HL-60 (cell line): ENCODE measurements around the gene CATSPERE.

ENCODE experiments used
- GABPA ChIP-seq: IDR thresholded peaks from 2 replicates; pipeline ENCODE4 v1.6.1; 2012; ENCODE audit warnings: low read depth
- POLR2AphosphoS5 ChIP-seq: IDR thresholded peaks from 2 replicates; pipeline ENCODE4 v1.6.1; 2012; ENCODE audit warnings: low read depth
- SPI1 ChIP-seq: IDR thresholded peaks from 2 replicates; pipeline ENCODE4 v1.6.1; 2012; ENCODE audit warnings: low read depth, mild to moderate bottlenecking, borderline replicate concordance
- TF ChIP-seq, protein P1 (sequence below): IDR thresholded peaks from 2 replicates; pipeline ENCODE4 v1.6.1; 2012; ENCODE audit warnings: low read depth; ENCODE audit not compliant: insufficient replicate concordance
- TF ChIP-seq, protein P2 (sequence below): IDR thresholded peaks from one replicate; pipeline ENCODE4 v1.5.1; 2011; ENCODE audit warnings: low read length, control low read depth, inconsistent platforms; ENCODE audit not compliant: insufficient read depth

- TF ChIP-seq POLR2AphosphoS5 (no peak), GABPA (no peak), SPI1 (no peak)
- TF ChIP-seq, protein P1, sequence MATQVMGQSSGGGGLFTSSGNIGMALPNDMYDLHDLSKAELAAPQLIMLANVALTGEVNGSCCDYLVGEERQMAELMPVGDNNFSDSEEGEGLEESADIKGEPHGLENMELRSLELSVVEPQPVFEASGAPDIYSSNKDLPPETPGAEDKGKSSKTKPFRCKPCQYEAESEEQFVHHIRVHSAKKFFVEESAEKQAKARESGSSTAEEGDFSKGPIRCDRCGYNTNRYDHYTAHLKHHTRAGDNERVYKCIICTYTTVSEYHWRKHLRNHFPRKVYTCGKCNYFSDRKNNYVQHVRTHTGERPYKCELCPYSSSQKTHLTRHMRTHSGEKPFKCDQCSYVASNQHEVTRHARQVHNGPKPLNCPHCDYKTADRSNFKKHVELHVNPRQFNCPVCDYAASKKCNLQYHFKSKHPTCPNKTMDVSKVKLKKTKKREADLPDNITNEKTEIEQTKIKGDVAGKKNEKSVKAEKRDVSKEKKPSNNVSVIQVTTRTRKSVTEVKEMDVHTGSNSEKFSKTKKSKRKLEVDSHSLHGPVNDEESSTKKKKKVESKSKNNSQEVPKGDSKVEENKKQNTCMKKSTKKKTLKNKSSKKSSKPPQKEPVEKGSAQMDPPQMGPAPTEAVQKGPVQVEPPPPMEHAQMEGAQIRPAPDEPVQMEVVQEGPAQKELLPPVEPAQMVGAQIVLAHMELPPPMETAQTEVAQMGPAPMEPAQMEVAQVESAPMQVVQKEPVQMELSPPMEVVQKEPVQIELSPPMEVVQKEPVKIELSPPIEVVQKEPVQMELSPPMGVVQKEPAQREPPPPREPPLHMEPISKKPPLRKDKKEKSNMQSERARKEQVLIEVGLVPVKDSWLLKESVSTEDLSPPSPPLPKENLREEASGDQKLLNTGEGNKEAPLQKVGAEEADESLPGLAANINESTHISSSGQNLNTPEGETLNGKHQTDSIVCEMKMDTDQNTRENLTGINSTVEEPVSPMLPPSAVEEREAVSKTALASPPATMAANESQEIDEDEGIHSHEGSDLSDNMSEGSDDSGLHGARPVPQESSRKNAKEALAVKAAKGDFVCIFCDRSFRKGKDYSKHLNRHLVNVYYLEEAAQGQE = no peak
- TF ChIP-seq, protein P2, sequence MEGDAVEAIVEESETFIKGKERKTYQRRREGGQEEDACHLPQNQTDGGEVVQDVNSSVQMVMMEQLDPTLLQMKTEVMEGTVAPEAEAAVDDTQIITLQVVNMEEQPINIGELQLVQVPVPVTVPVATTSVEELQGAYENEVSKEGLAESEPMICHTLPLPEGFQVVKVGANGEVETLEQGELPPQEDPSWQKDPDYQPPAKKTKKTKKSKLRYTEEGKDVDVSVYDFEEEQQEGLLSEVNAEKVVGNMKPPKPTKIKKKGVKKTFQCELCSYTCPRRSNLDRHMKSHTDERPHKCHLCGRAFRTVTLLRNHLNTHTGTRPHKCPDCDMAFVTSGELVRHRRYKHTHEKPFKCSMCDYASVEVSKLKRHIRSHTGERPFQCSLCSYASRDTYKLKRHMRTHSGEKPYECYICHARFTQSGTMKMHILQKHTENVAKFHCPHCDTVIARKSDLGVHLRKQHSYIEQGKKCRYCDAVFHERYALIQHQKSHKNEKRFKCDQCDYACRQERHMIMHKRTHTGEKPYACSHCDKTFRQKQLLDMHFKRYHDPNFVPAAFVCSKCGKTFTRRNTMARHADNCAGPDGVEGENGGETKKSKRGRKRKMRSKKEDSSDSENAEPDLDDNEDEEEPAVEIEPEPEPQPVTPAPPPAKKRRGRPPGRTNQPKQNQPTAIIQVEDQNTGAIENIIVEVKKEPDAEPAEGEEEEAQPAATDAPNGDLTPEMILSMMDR = no peak
These were observed 11.1 kb upstream of the CATSPERE start for GRCh38 chr1:244449936-244450508.
